HCT116 (cell line): ENCODE results near the gene MS4A5.

Source experiments
- ATF3 ChIP-seq: IDR thresholded peaks from 2 replicates; pipeline ENCODE4 v1.6.1; 2012
- CTCF ChIP-seq, 3 experiments: fragments of 200-600 bp in 1 of 3; sonication (generic) in 1 of 3; IDR thresholded peaks in 2 of 3; conservative IDR thresholded peaks in 1 of 3; 2 replicates each; pipeline ENCODE4 v1.5.1; 2012 to 2017; ENCODE audit warnings: low read depth in 2 of 3, low read length in 2 of 3, antibody characterized with exemption in 1 of 3, borderline replicate concordance in 1 of 3, control low read depth in 1 of 3, mild to moderate bottlenecking in 1 of 3, mixed read lengths in 1 of 3, mixed run types in 1 of 3, moderate library complexity in 1 of 3; ENCODE audit not compliant: insufficient read depth in 1 of 3
- EZH2 ChIP-seq: fragments of 200-600 bp; sonication (generic); IDR thresholded peaks from 2 replicates; pipeline ENCODE4 v1.6.1; 2017; ENCODE audit warnings: antibody characterized with exemption, mixed run types
- EZH2phosphoT487 ChIP-seq: fragments of 200-600 bp; IDR thresholded peaks from 2 replicates; pipeline ENCODE4 v1.6.1; 2018; ENCODE audit warnings: antibody characterized with exemption, borderline replicate concordance
- POLR2A ChIP-seq: IDR thresholded peaks from 2 replicates; pipeline ENCODE4 v1.7.0; 2011; ENCODE audit warnings: borderline replicate concordance; ENCODE audit not compliant: insufficient read depth, insufficient read length; ENCODE audit errors: extremely low read depth
- POLR2AphosphoS5 ChIP-seq: IDR thresholded peaks from 2 replicates; pipeline ENCODE4 v1.6.1; 2011; ENCODE audit warnings: mild to moderate bottlenecking, low read depth, low read length, moderate library complexity
- RAD21 ChIP-seq: IDR thresholded peaks from 2 replicates; pipeline ENCODE4 v1.6.1; 2012; ENCODE audit warnings: low read depth, mild to moderate bottlenecking
- REST ChIP-seq: IDR thresholded peaks from 2 replicates; pipeline ENCODE4 v1.6.1; 2012; ENCODE audit warnings: low read depth
- YY1 ChIP-seq: IDR thresholded peaks from 2 replicates; pipeline ENCODE4 v1.6.1; 2011; ENCODE audit warnings: low read length, low read depth, moderate library complexity, mild to moderate bottlenecking; ENCODE audit not compliant: insufficient replicate concordance; ENCODE audit errors: extremely low read depth

GRCh38 chr11:60389279-60389910, 40.0 kb upstream of the MS4A5 start:
- TF ChIP-seq CTCF (IDR thresholded peaks at IDR 0.05 in 2 of 3, conservative IDR thresholded peaks at IDR 0.05 in 1 of 3; ENCODE audit: borderline replicate concordance in 1 of 3, insufficient read depth in 1 of 3, low read depth in 2 of 3, low read length in 2 of 3) = no peak
- TF ChIP-seq REST = no peak
- no peak for TF ChIP-seq POLR2AphosphoS5
- TF ChIP-seq POLR2A = no peak
- TF ChIP-seq RAD21 = no peak
- no peak for TF ChIP-seq YY1
- no peak for TF ChIP-seq EZH2
- no peak for TF ChIP-seq ATF3
- no peak for TF ChIP-seq EZH2phosphoT487
